Measurements from ENCODE around the gene C1QTNF7.

DNA sequence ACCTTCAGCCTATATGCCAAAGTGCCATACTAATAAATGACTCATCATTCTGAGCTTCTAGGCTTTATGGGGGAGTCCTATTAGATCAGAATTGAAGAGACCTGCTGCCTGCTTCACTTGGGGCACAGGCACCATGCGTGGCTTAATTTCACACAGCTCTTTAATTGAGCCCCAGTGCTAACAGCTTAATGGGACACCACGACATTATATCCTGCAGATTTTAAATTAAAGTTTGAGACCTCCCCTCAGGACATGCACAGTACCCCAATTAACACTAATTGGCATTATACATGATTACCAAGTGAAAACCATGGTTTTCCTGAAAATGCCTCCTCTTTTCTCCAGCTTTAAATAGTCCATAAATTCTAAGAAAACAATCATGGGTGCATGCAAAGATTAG lies 6.8 kb downstream of the C1QTNF7 start:
- no peak for TF ChIP-seq EP300 (IDR thresholded peaks at IDR 0.05)
- no peak for TF ChIP-seq CTCF (IDR thresholded peaks at IDR 0.05)
- TF ChIP-seq POLR2A (IDR thresholded peaks at IDR 0.05), result no peak
- no peak for TF ChIP-seq POLR2AphosphoS5 (IDR thresholded peaks at IDR 0.05)

Data from upper lobe of left lung (tissue), 4 donors.